KOPT-K1 (cell line): ENCODE results near the gene SGSM2.

Source experiments
- H3K27ac ChIP-seq: fragments of 200-600 bp; sonication (generic); 2 replicates; pipeline ENCODE4 v1.5.1; 2016; ENCODE audit warnings: antibody characterized with exemption, mild to moderate bottlenecking, low read depth, low read length; ENCODE audit not compliant: poor library complexity, severe bottlenecking
- H3K36me3 ChIP-seq: fragments of 200-600 bp; sonication (generic); 2 replicates; pipeline ENCODE4 v1.5.1; 2017; ENCODE audit warnings: antibody characterized with exemption, mild to moderate bottlenecking, low read length, moderate library complexity; ENCODE audit not compliant: insufficient read depth
- H3K9me3 ChIP-seq: fragments of 200-600 bp; sonication (generic); 2 replicates; pipeline ENCODE4 v1.5.1; 2017; ENCODE audit warnings: antibody characterized with exemption, low read length, mild to moderate bottlenecking; ENCODE audit not compliant: insufficient read depth, poor library complexity, severe bottlenecking

The SGSM2 gene

DNA sequence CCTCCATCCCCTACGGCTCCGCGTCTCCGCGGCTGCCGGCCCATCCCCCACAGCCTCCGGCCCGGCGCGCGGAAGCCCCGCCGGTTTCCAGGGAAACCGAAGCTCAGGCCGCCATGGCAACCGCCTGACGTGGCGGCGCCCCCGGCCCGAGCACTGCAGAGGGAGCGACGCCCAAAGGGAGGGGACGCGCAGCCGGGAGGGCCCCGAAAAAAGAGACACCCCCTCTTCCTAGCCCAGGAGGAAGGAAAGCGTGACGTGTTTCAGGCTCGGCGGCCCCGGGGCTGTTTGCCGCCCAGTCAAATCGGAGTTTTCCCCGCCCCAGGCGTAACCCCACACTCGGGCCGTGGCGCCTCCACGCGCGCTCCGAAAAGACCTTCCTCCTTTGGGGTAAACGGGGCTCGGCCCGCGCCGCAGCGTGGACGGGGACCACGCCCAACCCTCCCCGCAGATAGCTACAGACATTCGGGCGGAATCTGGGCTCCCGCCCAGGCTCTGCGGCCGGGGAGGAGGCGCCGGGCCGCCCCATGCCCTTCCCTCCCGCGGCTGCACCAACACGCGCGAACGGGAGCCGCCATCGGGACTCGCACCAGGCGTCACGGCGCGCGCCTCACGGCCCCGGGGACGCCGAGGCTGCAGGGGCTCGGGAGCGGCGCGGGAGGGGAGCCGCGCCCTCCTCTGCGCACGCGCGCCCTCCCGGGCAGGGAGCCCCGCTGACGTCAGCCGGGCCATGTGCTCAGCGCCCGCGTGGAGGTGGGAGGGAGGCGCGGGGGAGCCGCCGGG is 56.1 kb downstream of the SGSM2 start:
- Histone ChIP-seq H3K9me3 (no peaks in the 10 kb centered on the region), H3K27ac (peak overlapping the region; percentile 85), H3K36me3 (no peaks in the 10 kb centered on the region)

DNA sequence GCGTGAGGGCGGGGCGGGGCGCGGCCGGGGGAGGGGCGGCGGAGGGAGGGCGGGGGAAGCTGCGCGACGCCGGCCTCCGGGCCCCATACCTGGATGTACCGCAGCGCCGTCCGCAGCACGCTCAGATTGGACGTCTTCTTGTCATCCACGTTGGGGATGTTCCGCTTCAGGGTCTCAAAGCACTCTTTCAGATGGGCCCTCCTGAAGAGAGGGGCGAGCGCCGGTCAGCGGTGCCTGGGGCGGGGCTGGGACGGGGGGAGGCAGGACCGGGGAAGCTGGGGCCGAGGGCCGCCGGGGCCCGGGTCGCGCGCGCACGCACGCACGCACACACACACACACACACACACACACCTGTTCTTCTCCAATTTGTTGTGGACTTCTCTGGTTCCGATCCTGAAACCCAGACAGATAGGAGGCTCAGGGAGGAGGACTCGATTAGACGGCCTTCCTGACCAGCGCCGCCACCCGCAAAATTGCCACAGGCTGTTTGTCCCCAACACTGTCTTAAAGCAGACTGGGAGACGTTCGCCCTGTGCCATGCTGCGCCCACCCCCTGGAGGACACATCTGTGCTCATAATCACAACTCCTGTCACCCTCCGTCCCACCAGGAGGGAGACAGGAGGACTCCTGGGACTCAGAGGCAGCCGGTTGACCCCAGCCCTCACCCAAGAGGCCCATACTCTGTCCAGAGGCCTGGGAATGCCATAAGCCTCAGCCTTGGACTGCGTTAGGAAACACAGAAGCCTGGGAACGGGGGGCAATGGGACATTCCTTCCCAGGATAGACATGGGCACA is 56.9 kb downstream of the SGSM2 start:
- Histone ChIP-seq H3K36me3 (no peaks in the 10 kb centered on the region), H3K27ac (no peak overlapping the region), H3K9me3 (no peaks in the 10 kb centered on the region)

DNA sequence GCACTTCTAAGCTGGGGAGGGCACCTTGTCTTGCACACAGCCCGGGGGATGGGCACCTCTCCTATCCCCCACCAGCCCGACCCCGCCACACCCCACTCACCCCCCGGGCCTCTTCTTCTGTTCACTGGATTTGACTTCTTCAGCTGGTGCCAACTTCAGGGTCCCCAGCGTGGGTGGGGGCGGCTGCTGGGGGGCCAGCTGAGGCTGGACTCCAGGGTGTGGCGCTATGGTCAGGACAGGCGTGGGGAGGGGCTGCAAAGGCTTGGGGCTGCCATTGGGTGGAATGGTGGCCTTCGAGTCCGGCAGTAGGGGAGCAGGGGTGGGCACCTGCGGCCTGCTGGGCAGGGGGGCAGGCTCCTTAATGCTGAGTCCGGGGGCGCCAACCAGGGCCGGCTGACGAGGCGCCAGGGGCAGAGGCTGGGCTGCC is 57.5 kb downstream of the SGSM2 start:
- H3K36me3 ChIP-seq, result no peaks in the 10 kb centered on the region
- no peak overlapping the region for H3K27ac ChIP-seq
- H3K9me3 ChIP-seq, result no peaks in the 10 kb centered on the region

DNA sequence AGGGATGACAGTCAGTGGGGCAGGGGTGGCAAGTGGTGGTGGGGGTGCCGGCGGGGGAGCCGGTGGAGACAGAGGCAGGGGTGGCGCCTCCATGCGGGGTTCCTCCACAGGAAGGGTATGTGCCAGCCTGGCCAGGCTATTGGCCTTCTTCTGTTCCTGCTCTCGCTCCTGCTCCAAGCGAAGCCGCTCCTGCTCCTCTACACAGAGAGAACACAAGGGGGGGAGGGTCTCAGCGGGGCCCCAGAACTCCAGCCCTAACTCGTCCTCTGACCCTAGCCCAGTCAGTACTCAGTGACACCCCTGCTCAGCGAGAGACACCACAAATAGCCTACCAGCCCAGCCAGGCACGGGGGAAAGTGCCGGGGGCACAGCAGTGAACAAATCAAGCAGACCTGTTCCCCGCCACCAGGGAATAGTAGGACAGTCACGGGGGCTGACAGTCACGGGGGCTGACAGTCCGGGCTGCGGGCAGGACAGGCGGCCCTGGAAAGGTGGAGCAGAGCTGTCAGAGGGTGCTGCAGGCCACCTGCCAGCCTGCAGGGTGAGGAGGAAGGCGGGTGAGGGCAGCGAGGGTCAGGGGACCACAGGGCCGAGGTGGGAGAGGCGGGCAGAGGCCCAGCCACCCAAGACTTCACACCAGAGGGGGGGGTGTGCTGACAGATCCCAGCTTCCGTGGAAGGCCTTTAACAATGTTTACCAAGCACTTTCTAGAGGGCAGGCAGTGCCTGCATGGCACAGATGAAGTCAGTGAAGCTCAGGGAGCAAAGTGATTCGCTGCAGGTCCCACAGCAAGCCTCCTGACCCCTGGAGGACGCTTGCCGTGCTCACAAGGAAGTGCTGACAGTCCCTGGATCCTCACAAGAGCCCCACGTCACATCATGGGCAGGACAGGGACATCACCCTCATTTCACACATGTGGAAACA is 58.2 kb downstream of the SGSM2 start:
- no peaks in the 10 kb centered on the region for H3K36me3 ChIP-seq
- no peaks in the 10 kb centered on the region for H3K9me3 ChIP-seq
- H3K27ac ChIP-seq, result peak overlapping the region; percentile 22

DNA sequence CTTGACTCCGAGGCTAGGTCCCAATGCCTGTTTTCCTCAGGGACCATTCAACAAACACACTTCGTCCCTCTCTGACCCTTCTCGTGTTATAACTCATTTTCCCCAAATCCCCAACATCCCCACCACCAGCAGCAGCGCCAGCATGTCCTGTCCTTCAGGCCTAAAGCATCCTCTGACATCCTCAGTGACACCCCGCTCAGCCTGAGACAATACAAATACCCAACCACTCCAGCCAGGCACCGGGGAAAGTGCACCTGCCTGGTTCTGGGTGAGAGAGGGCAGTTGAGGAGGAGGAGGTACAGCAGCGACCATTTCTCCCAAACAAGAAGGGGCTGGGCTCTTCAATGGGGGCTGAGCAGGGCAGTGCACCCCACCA is 58.9 kb downstream of the SGSM2 start:
- Histone ChIP-seq H3K9me3 (no peaks in the 10 kb centered on the region), H3K36me3 (no peaks in the 10 kb centered on the region), H3K27ac (peak overlapping the region; percentile 22)

DNA sequence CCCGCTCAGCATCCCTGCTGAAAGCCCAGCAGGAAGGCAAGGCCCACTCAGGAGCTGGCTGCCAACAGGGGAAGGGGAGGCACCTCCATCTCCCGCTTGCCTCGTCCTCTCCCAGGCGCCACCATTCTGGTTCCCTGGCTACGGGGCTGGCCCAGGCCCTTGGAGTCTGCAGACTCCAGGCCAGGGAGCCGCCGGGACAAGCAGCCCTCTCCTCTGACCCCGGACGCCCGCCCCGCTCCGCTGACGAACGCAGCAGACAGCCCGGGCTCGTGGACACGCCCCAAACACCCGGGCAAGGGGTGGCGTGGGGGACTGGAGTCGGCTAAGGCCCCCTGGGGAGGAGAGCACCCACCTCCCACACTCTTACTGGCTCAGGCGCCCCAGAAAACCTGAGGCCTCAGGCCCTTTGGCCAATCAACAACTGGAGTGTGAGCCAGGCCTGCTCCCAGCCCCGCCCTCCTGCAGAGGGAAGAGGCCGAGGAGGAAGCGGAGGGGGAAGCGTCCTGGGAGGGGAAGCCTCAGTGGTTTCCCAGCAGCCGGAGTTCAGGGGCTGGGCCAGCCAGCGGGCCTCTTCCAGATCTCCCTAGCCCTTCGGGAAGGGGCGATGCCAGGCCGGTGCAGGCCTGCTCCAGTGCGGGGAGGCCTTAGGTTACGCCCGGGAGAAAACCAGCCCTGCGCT is 59.4 kb downstream of the SGSM2 start:
- no peaks in the 10 kb centered on the region for H3K9me3 ChIP-seq
- H3K27ac ChIP-seq, result peak overlapping the region; percentile 22
- H3K36me3 ChIP-seq, result no peaks in the 10 kb centered on the region

DNA sequence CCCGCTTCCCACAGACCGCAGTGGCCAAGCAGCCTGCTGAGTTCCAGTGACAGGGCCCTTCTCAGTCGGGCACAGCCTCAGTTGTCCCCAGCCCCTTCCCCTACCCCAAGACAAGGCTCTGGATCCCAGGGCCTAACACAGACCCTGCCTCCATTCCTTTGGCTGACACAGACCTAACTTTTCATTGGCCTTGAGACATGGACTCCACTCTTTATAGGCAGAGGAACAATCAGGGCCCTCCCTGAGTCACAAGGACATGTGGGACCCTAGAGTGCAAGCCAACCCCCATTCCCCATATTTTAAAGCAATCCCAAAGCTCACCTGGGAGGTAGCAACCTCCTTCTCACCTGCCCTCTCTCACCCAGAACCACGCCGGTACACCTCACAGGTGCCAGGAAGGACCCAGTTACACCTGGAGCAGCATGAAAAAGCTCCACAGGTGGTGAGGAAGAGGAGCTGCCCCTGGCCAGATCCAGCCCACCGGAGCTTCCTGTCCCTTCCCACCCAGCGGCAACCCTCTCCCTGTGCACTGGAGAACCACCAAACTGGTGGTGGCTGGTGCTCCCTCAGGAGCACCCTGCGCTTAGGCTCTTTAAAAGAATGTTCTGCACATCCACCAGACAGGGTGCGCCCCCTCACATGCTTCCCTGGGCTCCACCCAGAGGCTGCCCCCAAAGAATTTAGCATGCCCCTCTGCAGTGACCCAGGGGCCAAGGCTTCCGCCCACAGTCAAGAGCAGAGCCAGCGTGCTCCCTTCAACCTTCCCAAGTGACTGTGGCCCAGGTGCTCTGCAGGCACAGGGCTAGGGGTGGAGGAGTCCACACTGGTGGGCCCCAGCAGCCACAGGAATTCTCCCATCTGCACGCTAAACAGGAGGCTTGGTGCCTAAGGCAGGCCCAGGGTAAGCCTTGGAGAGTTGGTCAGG is 60.2 kb downstream of the SGSM2 start:
- Histone ChIP-seq H3K27ac (peak overlapping the region; percentile 22), H3K9me3 (no peaks in the 10 kb centered on the region), H3K36me3 (no peaks in the 10 kb centered on the region)

DNA sequence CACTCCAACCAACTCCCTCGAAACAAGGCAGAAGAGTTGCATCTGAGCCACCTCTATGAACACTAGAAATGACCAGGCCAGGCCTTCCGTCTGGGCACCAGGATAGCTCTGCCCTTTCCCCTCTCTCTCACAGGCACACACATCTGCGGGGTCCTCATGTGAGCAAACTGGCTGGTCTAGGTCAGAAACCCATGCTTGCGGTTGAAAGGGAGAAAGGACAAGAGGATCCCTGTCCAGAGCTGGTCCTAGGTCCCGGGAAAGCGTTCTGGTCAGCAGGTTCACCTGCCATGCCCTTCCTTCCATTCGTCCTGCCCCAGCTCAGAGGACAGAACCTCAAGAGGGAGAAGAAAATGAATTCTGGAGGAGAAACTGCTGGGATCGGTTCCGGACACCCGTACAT is 60.9 kb downstream of the SGSM2 start:
- Histone ChIP-seq H3K9me3 (no peaks in the 10 kb centered on the region), H3K27ac (no peak overlapping the region)

DNA sequence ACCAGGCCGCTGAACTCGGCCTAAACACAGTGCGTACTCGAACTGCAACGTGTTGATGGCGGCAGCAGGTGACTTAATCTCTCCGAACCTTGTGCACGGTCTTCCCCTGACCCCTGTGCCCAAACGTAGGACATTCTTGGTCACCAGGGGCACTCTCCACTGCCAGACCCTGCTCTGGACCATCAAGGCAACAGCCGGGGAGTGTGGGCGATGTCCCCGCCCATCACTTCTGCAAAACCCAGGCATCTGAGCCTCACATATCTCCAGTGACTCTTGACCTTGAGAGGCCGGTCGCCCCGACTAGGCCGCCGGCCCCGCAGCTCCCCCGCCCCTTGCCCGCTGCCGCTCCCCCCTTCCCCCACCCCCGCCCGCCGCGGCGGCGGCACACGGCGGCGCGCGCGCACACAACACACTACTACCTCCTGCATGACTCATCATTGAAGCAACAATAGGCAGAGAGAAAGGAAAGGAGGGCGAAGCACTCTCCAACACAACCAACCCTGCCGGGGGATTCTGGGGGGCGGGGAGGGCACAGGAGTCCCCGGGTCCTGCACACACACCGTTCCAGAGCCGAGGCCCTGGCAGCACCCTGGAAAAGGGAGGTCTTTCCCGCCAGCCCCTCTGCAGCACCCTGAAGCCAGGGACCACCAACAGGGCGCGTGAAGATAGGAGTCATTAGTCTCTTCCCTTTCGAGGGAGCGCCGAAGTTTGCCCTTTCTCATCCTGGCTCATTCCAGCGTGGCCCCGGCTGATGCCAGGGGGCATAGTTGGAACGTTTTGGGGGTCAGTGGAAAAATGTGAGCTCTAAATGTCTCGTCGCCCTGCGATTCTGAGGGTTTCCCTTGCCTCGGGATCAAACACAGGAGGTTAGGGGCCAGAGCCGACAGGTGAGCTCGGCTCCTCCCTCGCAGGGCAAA is 61.6 kb downstream of the SGSM2 start:
- no peaks in the 10 kb centered on the region for H3K36me3 ChIP-seq
- H3K27ac ChIP-seq, result peak overlapping the region; percentile 72
- no peaks in the 10 kb centered on the region for H3K9me3 ChIP-seq

More for the DNA sequence above, 60.9 kb downstream of the SGSM2 start:
- H3K36me3 ChIP-seq, result no peaks in the 10 kb centered on the region

DNA sequence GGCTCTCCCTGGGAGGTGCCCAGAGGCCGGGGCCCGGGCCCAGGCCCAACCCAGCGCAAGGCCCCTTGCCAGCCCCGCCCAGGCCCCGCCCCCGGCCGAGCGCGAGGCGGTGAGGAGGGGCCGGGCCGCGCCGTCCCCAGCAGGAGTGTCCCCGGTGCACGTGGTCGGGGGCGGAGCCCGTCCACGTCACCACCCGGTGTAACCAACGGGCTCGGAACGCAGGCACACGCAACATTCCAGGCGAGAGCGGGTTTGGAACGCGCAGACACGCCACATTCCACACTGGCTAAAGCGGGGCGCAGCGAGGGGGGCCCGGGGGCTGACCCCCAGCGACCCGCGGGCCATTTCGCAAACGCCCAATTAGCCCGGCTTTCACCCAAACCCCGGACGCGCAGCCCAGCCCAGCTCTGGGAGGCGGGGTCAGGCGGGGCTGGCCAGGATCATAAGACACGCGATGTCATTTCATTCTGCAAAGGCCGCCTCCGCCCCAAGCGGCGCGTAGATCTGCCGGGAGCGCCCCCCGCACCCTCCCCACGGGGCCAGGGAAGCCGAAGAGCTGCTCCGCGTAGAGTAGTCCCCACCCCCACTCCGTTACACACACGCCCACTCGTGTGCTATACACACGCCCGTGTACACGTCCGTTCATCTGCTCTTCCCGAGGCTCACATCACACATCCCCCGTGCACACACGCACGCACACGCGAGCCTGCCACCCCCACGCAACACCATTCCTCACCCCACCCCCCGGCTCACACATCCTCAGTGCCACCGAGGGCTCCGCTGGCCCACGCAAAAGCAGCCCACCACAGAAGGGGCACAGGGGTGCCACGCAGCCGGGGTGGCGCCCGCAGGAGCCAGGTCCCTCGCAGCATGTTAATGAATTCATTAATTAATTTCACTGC is 62.5 kb downstream of the SGSM2 start:
- Histone ChIP-seq H3K27ac (peak overlapping the region; percentile 72), H3K9me3 (no peaks in the 10 kb centered on the region), H3K36me3 (no peaks in the 10 kb centered on the region)

DNA sequence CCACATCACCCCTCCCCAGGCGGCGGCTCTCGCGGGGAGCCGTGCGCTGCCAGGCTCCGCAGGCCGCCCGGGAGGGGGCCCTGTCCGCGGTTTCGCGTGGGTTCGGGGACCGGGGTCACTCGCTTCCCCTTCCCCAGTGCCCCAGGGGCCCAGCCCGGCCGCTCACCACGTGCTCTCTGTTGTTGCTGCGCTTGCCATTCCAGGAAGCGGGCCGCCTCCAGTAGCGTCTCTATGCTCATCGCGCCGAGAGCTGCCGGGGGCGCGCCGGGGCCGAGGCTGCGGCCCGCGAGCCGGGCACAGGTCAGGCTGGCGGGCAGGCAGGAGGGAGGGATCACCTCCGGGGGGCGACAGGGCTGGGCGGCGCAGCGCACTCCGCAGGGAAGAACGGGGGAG is 63.2 kb downstream of the SGSM2 start:
- Histone ChIP-seq H3K27ac (peak overlapping the region; percentile 72), H3K36me3 (no peaks in the 10 kb centered on the region)

DNA sequence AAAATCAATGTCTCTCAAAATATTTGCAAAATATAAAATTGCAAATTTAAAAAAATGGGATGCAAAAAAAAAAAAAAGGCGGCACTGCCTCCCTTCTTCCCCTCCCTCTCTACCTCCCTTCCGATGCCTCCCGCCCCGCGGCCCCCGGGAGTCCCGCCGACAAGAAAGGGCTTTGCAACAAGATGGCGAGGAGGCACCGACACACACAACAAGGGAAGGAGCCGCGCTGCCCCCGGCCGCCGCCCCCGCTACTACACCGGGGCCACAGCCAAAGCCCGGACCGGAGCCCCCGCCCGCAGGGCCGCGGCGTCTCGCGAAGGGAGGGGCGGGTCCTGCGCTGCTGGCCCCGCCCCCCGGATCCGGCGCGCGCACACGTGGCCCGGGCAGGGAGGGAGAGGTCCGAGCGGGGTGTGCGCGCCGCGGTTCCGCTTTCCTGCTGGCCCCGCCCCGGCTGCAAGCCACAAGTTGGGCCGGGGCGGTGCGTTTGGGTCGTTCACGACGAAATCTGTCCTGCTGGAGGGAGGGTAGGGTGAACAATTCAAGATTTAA is 63.6 kb downstream of the SGSM2 start, which contains the start of gene MNT:
TSS of gene MNT (minus strand) at position 184 of the 549 bp plus-strand sequence. CDS start 348 bp downstream, outside the sequence.
- Histone ChIP-seq H3K27ac (peak within 1 kb of the TSS; percentile 72), H3K9me3 (no peaks in the 10 kb centered on the region), H3K36me3 (no peaks in the 10 kb centered on the region)

More for the DNA sequence above, 63.2 kb downstream of the SGSM2 start:
- no peaks in the 10 kb centered on the region for H3K9me3 ChIP-seq
